EH (cell line): ENCODE results near the gene UROS.
A peak's percentile ranks its signal among the peaks of the same experiment; 100 is the strongest.

Experiments used
- DNase-seq: peaks from one replicate; pipeline ENCODE4 v3.0.0-alpha.2; 2015; ENCODE audit warnings: low read depth

UROS gene

DNA sequence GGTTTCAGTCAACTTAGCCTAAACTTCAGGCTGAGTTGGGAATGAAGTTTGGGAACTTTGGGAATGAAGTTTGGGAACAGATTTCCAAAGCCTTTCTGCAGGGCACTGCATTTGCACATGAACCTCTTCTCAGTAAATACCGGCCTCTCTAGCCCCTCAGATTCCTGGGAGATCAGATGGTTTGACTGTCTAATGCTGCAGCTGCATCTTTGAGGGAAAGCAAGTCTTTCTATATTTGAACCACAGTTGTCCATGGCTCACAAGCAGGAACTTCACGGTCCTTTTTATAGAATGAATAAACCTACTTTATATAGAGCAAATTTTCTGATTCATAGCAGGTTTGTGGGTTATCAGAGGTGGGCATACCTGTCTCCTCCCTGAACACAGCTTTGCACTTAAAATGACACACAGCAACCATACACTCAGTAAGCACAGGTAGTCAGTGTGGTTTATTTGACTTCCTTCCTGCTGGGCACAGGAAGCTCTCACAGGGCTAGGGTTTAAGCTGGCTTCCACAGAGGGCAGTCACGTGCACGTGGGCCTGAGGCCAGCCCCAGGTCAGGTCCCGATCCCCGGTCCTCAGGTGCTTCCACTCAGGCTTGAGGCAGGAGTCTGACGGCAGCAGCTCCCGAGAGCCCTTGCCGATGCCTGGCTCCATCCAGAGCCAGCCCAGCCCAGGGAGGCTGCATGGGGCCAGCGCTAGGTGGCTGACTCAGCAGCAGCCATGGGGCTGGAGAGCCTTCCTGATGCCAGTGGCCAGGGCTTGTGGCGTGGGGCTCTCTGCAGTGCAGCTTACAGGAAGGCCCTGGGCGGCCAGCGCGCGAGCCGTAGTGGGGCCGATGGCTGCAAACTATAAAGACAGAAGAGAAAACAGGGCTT is 34.7 kb downstream of the UROS start:
- DNase-seq = no peak

DNA sequence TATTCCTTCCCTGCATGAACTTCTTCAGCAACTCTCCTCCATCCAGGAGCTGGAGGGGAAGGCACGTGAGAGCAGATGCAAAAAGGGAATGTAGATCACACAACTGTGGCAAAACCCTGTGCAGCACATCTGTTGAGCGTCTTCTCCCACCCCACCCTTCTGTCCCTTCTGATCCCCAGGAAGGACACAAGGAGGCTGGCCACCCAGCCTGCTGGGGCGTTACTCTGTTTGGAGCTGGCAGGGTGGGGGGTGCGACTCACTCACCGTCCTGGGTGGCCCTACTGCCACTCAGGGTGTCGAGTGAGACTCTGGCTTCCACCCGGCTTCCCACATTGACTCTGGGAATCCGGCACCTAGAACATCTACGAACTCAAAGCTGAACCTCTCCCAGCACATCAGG is 37.3 kb downstream of the UROS start:
- DNase-seq = no peak

DNA sequence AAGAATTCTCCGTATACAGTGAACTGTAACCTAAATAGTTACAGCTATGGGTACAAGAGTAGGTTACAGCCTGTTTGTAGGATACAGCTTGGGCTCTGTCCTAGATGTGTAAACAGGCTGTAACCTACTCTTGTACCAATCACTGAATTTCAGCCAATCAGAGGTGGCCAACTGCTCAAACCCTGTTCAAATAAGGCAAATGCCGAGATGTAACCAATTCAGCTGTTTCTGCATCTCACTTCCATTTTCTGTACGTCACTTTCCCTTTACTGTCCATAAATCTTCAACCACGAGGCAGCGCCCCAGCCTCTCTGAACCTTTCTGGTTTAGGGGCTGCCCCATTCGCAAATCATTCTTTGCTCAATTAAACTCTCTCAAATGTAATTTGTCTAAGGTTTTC is 39.1 kb downstream of the UROS start:
- no peak for DNase-seq

DNA sequence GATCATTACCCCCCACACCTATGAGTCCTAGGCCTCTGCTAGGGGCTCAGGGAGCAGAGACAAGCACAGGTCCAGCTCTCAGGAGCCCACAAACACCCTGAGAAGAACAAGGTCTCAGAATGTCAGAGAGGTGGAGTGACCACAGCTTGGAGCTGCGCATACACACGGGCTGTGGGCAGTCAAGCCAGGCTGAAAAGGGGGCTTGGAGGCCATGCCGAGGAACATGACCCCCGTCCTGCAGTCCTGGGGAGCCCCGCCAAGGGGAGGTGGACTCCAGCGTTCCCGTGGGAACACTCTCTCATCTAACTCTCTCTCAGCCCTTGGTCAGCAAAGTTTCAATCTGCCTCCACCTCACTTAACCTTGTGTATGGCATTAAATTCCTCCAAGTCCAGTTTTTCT is 39.6 kb downstream of the UROS start:
- DNase-seq = no peak

DNA sequence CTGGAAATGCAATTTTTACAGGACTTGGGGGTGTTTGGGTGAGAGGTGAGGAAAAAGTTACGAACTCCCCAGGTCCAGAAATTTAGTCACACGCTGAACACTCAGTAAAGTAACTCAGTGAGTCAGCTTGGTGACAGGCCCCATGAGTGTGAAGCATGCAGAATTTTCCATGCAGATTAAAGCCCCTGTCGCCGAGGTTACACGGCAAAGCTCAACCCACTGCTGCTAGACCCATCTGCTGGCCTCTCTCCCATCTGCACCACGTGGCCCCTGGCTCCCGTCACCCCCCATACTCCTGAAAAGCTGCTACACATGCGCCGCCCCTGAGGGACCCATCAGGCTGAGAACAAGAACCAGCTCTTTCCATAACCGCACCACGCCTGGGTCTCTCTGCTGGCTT is 40.4 kb downstream of the UROS start:
- DNase-seq = no peak

DNA sequence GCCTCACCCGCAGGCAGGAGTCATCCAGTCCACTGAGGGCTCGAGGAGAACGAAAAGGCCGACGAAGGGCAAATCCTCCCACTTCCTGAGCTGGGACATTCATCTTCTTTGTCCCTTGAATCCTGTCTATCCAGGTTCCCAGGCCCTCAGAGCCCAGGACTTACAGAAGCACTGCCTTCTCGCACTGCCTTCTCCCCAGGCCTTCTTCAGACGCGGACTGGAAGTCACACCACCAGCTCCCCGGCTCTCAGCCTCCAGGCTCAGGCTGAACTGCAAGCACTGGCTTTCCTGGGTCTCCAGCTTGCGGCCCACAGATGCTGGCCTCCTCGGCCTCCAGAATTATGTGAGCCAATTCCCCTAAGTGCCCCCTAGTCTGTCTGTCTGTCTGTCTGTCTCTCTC is 41.0 kb downstream of the UROS start:
- DNase-seq = no peak

DNA sequence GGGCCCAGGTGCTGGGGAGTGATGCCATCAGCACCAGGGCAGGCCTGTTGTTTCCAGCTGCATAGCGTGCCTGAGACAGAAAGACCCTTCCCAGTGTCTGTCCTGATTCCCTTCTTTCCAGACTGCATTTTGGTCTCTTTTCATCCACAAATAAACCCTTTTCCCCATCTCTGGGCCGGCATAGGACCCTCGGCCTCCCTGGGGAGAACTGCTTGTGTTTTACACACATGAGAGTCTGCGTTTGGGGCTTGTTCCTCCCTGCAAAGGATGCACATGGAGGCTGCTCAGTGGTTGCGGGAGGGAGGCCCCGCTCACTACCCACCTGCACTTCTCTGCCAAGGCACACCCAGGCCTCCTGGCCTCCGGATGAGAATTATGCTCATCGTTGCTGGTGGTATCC is 41.7 kb downstream of the UROS start:
- no peak for DNase-seq

GRCh38 chr10:125779403-125780327 is 43.4 kb downstream of the UROS start:
- DNase-seq = no peak

GRCh38 chr10:125778556-125778955 is 44.5 kb downstream of the UROS start:
- no peak for DNase-seq

DNA sequence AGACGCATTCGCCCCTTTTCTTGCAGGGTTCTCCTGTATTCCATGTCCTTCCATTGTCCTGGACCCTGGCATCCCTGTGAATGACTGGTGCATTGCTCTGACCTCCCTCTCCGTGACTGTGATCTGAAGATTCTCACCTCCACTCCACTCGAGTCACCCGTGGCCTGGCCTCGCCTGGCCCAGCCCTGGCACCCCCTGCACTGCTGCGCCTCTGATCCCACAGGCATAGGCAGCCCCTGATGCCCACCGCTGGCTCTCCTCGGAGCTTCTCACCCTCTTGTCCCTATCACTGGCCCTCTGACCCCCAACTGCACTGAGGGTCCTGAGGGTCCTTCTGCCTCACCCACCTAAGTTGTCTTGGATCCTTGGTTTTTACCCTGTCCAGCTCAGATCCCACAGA is 45.3 kb downstream of the UROS start:
- DNase-seq = no peak

- no peak for DNase-seq
Measured at GRCh38 chr10:125775491-125776106, 47.5 kb downstream of the UROS start, which contains the start of gene MMP21. Gene MMP21, minus strand, starts transcription at chr10:125775821. Its CDS starts 0 bp downstream, at chr10:125775821.

GRCh38 chr10:125774581-125775191 is 48.4 kb downstream of the UROS start:
- DNase-seq = no peak

- no peak for DNase-seq
Measured at GRCh38 chr10:125773687-125774543, 49.1 kb downstream of the UROS start.

- DNase-seq = no peak
Measured at GRCh38 chr10:125772864-125773180, 50.2 kb downstream of the UROS start.

GRCh38 chr10:125772112-125772863 is 50.8 kb downstream of the UROS start:
- DNase-seq = no peak

- DNase-seq = no peak
Measured at GRCh38 chr10:125770844-125771243, 52.2 kb downstream of the UROS start.

DNA sequence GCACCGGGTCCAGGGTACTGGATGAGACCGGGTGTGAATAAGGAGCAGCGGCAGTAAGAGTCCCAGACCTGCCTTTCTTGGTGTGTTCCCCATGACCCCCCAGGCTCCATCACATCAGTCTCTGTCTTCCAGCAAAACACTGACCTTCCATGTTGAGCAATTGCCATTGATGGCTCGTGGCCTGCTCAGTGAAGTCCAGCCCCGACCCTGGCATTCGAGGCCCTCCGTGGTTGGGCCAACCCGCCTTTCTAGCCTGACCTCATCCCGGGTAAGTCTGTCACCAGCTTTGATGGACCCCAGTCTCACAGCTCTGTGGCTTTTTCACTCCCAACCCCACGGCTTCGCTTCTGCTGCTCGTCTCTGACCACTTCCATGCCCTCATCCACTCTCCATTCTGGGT is 53.9 kb downstream of the UROS start:
- no peak for DNase-seq

GRCh38 chr10:125768219-125768855 is 54.7 kb downstream of the UROS start:
- DNase-seq = peak; percentile 19

- DNase-seq = no peak
Measured at GRCh38 chr10:125766511-125766910, 56.5 kb downstream of the UROS start.

DNA sequence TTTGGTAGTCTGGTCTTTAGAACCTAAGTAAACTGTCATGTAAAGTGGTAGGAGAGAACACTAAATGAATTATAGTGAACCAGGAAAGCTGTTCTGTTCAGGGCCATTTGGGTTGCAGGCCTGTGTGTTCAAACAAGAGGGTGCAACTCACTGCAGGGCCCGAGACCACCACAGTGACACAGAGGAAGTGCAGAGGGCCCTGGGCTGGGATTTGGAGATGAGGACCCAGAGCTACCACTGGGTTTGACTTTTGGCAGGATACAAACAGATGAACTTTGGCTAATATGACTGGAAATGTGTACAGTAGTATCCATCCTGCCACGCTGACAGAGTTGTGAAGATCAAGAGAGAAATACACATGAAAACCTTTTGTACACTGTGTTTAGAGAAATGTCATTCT is 57.2 kb downstream of the UROS start:
- no peak for DNase-seq
